ENCODE data around the gene FAM20C.

- TF ChIP-seq CTCF (IDR thresholded peaks at IDR 0.05; ENCODE audit: extremely low read depth in 1 of 2, insufficient read depth in 1 of 2, low read depth in 1 of 2, low read length in 2 of 2) (no peak), MYC (IDR thresholded peaks at IDR 0.05; ENCODE audit: low read depth, low read length) (no peak), POLR2A (IDR thresholded peaks at IDR 0.05; ENCODE audit: low read depth, low read length) (no peak), MAX (IDR thresholded peaks at IDR 0.05; ENCODE audit: insufficient read depth, insufficient read length) (no peak), EZH2 (IDR thresholded peaks at IDR 0.05; ENCODE audit: borderline replicate concordance, low read depth, low read length, severe bottlenecking) (no peak), JUN (IDR thresholded peaks at IDR 0.05; ENCODE audit: borderline replicate concordance, insufficient read depth, insufficient read length, low read depth) (no peak), POLR2AphosphoS5 (IDR thresholded peaks at IDR 0.05; ENCODE audit: insufficient read depth, low read depth, low read length) (no peak), FOS (IDR thresholded peaks at IDR 0.05; ENCODE audit: borderline replicate concordance, insufficient read depth, low read length) (no peak), GATA2 (IDR thresholded peaks at IDR 0.05; ENCODE audit: insufficient read depth, insufficient read length, low read depth, low read length) (no peak)
Measured at GRCh38 chr7:209416-209815, 17.0 kb downstream of the FAM20C start.
